PC-3 (cell line): ENCODE data around the gene SNX8. TPM values are rescaled to one million over a fixed set of nuclear protein-coding genes. Genes with fewer than 3 reads are reported as not detected.

Source experiments
- ATAC-seq: fragments of 200-7000 bp; cut with Tn5 transposase; 2 replicates; pipeline ENCODE4 v1.9.1; 2020; ENCODE audit warnings: mild to moderate bottlenecking, moderate library complexity
- BruUV-seq: library from RNA; stranded (reverse); fragments of 400-500 nt; replicated peaks from 2 replicates; lab custom pipeline; 2021; lab: Mats Ljungman, UMichigan
- CTCF ChIA-PET: fragments of 300-600 bp; sonication (Branson Sonifier 250); formaldehyde crosslinking; loops from one replicate; lab custom pipeline; 2022; ENCODE audit warnings: antibody characterized with exemption; lab: Charles Lee
- POLR2A ChIA-PET: fragments of 300-600 bp; sonication (Branson Sonifier 250); formaldehyde crosslinking; loops from one replicate; lab custom pipeline; 2022; ENCODE audit warnings: antibody characterized with exemption; ENCODE audit not compliant: unreplicated experiment; lab: Charles Lee
- DNase-seq: peaks from one replicate; pipeline ENCODE4 v3.0.0-alpha.2; 2015
- H2AFZ ChIP-seq: fragments of 300-600 bp; sonication (generic); 2 replicates; pipeline ENCODE4 v1.6.0; 2016; ENCODE audit warnings: antibody characterized with exemption, low read length
- H3F3A ChIP-seq: fragments of 300-600 bp; sonication (generic); one replicate; pipeline ENCODE4 v1.6.0; 2017; ENCODE audit warnings: antibody characterized with exemption, low read length, control low read depth, mild to moderate bottlenecking; ENCODE audit not compliant: unreplicated experiment
- H3K27ac ChIP-seq: fragments of 300-600 bp; sonication (generic); 2 replicates; pipeline ENCODE4 v1.5.1; 2016; ENCODE audit warnings: mild to moderate bottlenecking, low read length
- H3K27me3 ChIP-seq: fragments of 300-600 bp; sonication (generic); 2 replicates; pipeline ENCODE4 v1.6.1; 2016; ENCODE audit warnings: low read length, mixed read lengths
- H3K36me3 ChIP-seq: fragments of 300-600 bp; sonication (generic); 2 replicates; pipeline ENCODE4 v1.6.1; 2016; ENCODE audit warnings: low read depth, mixed run types, low read length, mixed read lengths
- H3K4me1 ChIP-seq: fragments of 300-600 bp; sonication (generic); 2 replicates; pipeline ENCODE4 v1.5.1; 2016; ENCODE audit warnings: low read length; ENCODE audit not compliant: insufficient read depth
- H3K4me2 ChIP-seq: fragments of 300-600 bp; sonication (generic); 2 replicates; pipeline ENCODE4 v1.6.0; 2016; ENCODE audit warnings: low read length
- H3K4me3 ChIP-seq: fragments of 300-600 bp; sonication (generic); 2 replicates; pipeline ENCODE4 v1.5.1; 2016; ENCODE audit warnings: mild to moderate bottlenecking, low read length, mixed read lengths
- H3K79me2 ChIP-seq: fragments of 300-600 bp; sonication (generic); 2 replicates; pipeline ENCODE4 v1.6.1; 2017; ENCODE audit warnings: low read length, mixed read lengths
- H3K9ac ChIP-seq: fragments of 300-600 bp; sonication (generic); 2 replicates; pipeline ENCODE4 v1.6.0; 2016; ENCODE audit warnings: mild to moderate bottlenecking, low read length
- H3K9me2 ChIP-seq: fragments of 300-600 bp; sonication (generic); replicated peaks from 2 replicates; pipeline ENCODE4 v1.6.1; 2016; ENCODE audit warnings: mixed run types, low read length, mixed read lengths
- H3K9me3 ChIP-seq: fragments of 300-600 bp; sonication (generic); 2 replicates; pipeline ENCODE4 v1.6.1; 2016; ENCODE audit warnings: low read length, mixed read lengths
- H4K20me1 ChIP-seq: fragments of 300-600 bp; sonication (generic); 2 replicates; pipeline ENCODE4 v1.6.1; 2016; ENCODE audit warnings: low read length, mixed read lengths
- EZH2 ChIP-seq: fragments of 300-600 bp; sonication (generic); IDR thresholded peaks from one replicate; pipeline ENCODE4 v1.6.1; 2017; ENCODE audit warnings: antibody characterized with exemption, mild to moderate bottlenecking, low read length; ENCODE audit not compliant: unreplicated experiment
- EZH2phosphoT487 ChIP-seq: fragments of 300-600 bp; sonication (generic); IDR thresholded peaks from 2 replicates; pipeline ENCODE4 v1.6.1; 2018; ENCODE audit warnings: mild to moderate bottlenecking, antibody characterized with exemption, low read length, borderline replicate concordance
- intact Hi-C: fragments of 100-400 bp; cut with micrococcal nuclease; formaldehyde crosslinking; loops from 2 replicates; pipeline ENCODE4 v1.9.0; 2023
- total RNA-seq: library from RNA; depleted of rRNA; stranded (reverse); fragments of >200 nt; gene quantifications from 2 replicates; pipeline ENCODE4 v1.2.3, GENCODE V29; 2014
- TF ChIP-seq, protein P1 (sequence below): fragments of 300-600 bp; sonication (generic); conservative IDR thresholded peaks from 2 replicates; pipeline ENCODE4 v1.5.1; 2017; ENCODE audit warnings: antibody characterized with exemption, low read depth, mild to moderate bottlenecking, low read length

Gene SNX8
- total RNA-seq, 1 experiment from 2014 or later = 12.3 TPM

DNA sequence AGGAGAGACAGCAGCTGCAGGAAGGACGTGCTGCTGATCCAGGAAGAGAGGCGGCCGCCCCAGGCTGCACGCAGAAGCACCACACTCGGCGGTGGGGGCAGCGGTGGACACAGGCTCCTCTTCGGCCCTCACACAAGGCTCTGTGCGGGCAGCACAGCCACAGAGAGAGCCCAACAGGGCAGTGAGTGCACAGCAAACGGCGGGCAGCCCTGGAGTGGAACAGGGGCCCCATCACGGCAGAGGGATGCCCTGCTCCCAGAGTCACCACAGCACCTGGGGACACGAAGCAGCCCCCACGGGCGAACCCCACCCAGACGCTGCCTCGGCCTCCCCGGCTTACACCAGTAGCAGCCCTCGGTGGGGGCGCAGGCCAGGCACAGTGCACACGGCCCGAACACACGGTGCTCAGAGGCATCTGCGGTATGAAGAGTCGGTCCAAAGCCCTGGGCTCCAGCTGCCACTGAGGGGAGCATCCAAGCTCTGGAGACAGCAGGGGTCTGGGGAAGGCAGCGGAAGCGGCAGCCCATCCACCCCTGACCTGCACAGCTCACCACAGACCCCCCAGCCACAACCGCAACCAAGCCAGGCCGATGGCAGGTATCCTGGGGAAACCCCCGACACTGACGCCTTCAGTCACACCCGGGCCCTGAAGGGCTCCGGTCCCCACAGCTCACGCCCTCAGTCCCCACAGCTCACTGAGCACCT is 55.4 kb downstream of the SNX8 start:
- no peak for ATAC-seq
- H3K27ac ChIP-seq = no peak overlapping the region
- no peaks in the 10 kb centered on the region for H3K9me3 ChIP-seq
- BruUV-seq = no TSS peak
- H3K4me3 ChIP-seq = no peak overlapping the region
- no peak for DNase-seq
- no peak overlapping the region for H3K9ac ChIP-seq
- H3K27me3 ChIP-seq = no peaks in the 10 kb centered on the region
- H3K4me2 ChIP-seq = no peak overlapping the region
- no peak overlapping the region for H2AFZ ChIP-seq
- H3K79me2 ChIP-seq = no peaks in the 10 kb centered on the region
- H3K9me2 ChIP-seq = no peaks in the 10 kb centered on the region
- TF ChIP-seq EZH2 (no peak), EZH2phosphoT487 (no peak)
- TF ChIP-seq, protein P1, sequence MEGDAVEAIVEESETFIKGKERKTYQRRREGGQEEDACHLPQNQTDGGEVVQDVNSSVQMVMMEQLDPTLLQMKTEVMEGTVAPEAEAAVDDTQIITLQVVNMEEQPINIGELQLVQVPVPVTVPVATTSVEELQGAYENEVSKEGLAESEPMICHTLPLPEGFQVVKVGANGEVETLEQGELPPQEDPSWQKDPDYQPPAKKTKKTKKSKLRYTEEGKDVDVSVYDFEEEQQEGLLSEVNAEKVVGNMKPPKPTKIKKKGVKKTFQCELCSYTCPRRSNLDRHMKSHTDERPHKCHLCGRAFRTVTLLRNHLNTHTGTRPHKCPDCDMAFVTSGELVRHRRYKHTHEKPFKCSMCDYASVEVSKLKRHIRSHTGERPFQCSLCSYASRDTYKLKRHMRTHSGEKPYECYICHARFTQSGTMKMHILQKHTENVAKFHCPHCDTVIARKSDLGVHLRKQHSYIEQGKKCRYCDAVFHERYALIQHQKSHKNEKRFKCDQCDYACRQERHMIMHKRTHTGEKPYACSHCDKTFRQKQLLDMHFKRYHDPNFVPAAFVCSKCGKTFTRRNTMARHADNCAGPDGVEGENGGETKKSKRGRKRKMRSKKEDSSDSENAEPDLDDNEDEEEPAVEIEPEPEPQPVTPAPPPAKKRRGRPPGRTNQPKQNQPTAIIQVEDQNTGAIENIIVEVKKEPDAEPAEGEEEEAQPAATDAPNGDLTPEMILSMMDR = no peak
- peaks cover 35% of the 10 kb centered on the region for H3K4me1 ChIP-seq
- POLR2A ChIA-PET = no interaction called here
- no peaks in the 10 kb centered on the region for H3K36me3 ChIP-seq
- H3F3A ChIP-seq = no peaks in the 10 kb centered on the region
- H4K20me1 ChIP-seq = no peaks in the 10 kb centered on the region
- CTCF ChIA-PET = no interaction called here
- intact Hi-C loops = no loop called here

DNA sequence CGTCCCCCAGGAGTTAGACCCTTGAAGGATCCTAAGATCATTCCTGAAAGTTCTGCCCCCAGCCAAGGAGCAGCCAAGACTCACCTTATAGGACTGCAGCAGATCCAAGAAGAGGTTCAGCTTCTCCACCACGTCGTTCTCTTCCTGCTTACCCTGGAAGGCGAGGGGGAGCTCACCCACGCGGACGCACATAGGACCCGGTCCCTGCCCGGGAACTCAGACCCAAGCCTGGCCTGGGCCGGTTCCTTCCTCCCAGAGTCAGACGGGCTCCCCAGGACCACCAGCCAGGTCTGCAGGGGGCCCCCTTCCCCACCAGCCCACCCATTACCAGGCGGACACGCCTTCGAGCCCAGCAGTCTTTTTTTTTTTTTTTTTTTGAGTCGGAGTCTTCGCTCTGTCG is 56.6 kb downstream of the SNX8 start:
- CTCF ChIA-PET = no interaction called here
- no peaks in the 10 kb centered on the region for H3K9me2 ChIP-seq
- no peak overlapping the region for H3K4me2 ChIP-seq
- no peaks in the 10 kb centered on the region for H3K36me3 ChIP-seq
- TF ChIP-seq EZH2phosphoT487 = no peak
- TF ChIP-seq, protein P1 = no peak
- TF ChIP-seq EZH2 = no peak
- no peaks in the 10 kb centered on the region for H3K9me3 ChIP-seq
- no peaks in the 10 kb centered on the region for H3F3A ChIP-seq
- no peaks in the 10 kb centered on the region for H3K79me2 ChIP-seq
- BruUV-seq = no TSS peak
- no peak overlapping the region for H2AFZ ChIP-seq
- no peak for ATAC-seq
- POLR2A ChIA-PET = no interaction called here
- DNase-seq = no peak
- H3K9ac ChIP-seq = no peak overlapping the region
- no peak overlapping the region for H3K4me3 ChIP-seq
- intact Hi-C loops = no loop called here
- H4K20me1 ChIP-seq = no peaks in the 10 kb centered on the region
- H3K27me3 ChIP-seq = no peaks in the 10 kb centered on the region
- H3K27ac ChIP-seq = no peak overlapping the region
- peaks cover 35% of the 10 kb centered on the region for H3K4me1 ChIP-seq

DNA sequence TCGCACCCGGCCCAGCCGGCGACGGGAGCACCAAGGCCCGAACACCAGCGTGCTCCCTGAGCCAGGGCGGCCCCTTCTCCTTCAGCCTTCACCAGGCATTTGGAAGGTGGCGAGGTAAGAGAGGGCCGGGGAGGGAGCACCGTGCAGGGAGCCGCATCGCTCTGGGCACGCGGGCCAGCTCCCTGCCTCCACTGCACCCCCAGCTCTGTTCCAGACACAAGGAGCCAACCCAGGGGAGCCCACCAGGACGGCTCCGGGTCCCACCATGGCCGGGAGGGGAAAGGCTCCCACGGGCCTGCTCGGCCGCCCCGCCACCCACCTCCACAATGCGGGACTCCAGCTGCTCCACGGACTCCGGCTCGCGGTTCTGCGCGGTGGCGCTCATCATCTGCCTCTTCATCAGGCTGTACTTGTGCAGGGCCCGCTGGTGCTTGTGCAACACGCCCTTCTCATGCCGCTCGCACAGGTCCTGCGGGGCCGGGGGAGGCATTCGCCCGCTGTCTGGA is 57.1 kb downstream of the SNX8 start:
- H3K27me3 ChIP-seq = no peaks in the 10 kb centered on the region
- TF ChIP-seq EZH2phosphoT487 = no peak
- no peak for TF ChIP-seq EZH2
- TF ChIP-seq, protein P1 = no peak
- no TSS peak for BruUV-seq
- H3K79me2 ChIP-seq = no peaks in the 10 kb centered on the region
- POLR2A ChIA-PET = no interaction called here
- H3K4me1 ChIP-seq = peaks cover 35% of the 10 kb centered on the region
- H3K9me3 ChIP-seq = no peaks in the 10 kb centered on the region
- no peaks in the 10 kb centered on the region for H4K20me1 ChIP-seq
- no peak overlapping the region for H3K27ac ChIP-seq
- intact Hi-C loops = no loop called here
- no peak for DNase-seq
- H3K36me3 ChIP-seq = no peaks in the 10 kb centered on the region
- H3F3A ChIP-seq = no peaks in the 10 kb centered on the region
- ATAC-seq = no peak
- H3K4me3 ChIP-seq = no peak overlapping the region
- no peak overlapping the region for H3K9ac ChIP-seq
- H3K9me2 ChIP-seq = no peaks in the 10 kb centered on the region
- CTCF ChIA-PET = no interaction called here
- no peak overlapping the region for H3K4me2 ChIP-seq
- no peak overlapping the region for H2AFZ ChIP-seq
